Spleen (tissue), 11 donors: ENCODE results near the gene BRF1. TPM values are rescaled to one million over a fixed set of nuclear protein-coding genes. Genes with fewer than 3 reads are reported as not detected.

Experiments used
- DNase-seq: peaks from one replicate; pipeline ENCODE4 v3.0.0-alpha.2; 2020
- H3K27ac ChIP-seq, 8 donors: fragments of 200-600 bp; sonication (generic) in 7 of 8; 1 replicate in 4 of 8; 2 replicates in 4 of 8; pipeline versions ENCODE4 v1.5.0 to v1.8.0; 2016 to 2021; ENCODE audit warnings: inconsistent platforms in 4 of 8, mild to moderate bottlenecking in 4 of 8, moderate library complexity in 1 of 8
- H3K27me3 ChIP-seq, 7 donors: fragments of 200-600 bp; sonication (generic) in 6 of 7; replicated peaks in 1 of 7; 1 replicate in 4 of 7; 2 replicates in 3 of 7; pipeline versions ENCODE4 v1.5.0 to v1.8.0; 2016 to 2021; ENCODE audit warnings: inconsistent platforms in 3 of 7, mild to moderate bottlenecking in 1 of 7
- H3K36me3 ChIP-seq, 6 donors: fragments of 200-600 bp; sonication (generic) in 5 of 6; 1 replicate in 4 of 6; 2 replicates in 2 of 6; pipeline versions ENCODE4 v1.5.0 to v1.8.0; 2016 to 2021; ENCODE audit warnings: inconsistent platforms in 2 of 6
- H3K4me1 ChIP-seq, 6 donors: fragments of 200-600 bp; sonication (generic) in 5 of 6; 1 replicate in 3 of 6; 2 replicates in 3 of 6; pipeline versions ENCODE4 v1.5.0 to v1.8.0; 2016 to 2021; ENCODE audit warnings: inconsistent platforms in 3 of 6
- H3K4me3 ChIP-seq, 8 donors: fragments of 200-600 bp; sonication (generic) in 7 of 8; 1 replicate in 4 of 8; 2 replicates in 4 of 8; pipeline versions ENCODE4 v1.5.0 to v1.8.0; 2016 to 2021; ENCODE audit warnings: inconsistent platforms in 4 of 8, mild to moderate bottlenecking in 4 of 8, moderate library complexity in 2 of 8
- H3K9me3 ChIP-seq, 8 donors: fragments of 200-600 bp; sonication (generic) in 7 of 8; 1 replicate in 4 of 8; 2 replicates in 4 of 8; pipeline versions ENCODE4 v1.5.0 to v1.8.0; 2016 to 2021; ENCODE audit warnings: inconsistent platforms in 4 of 8
- CTCF ChIP-seq, 11 experiments: fragments of 200-600 bp in 7 of 11; fragments of 450-650 bp in 4 of 11; sonication (generic) in 4 of 11; IDR thresholded peaks in 8 of 11; conservative IDR thresholded peaks in 3 of 11; 1 replicate in 7 of 11; 2 replicates in 4 of 11; pipeline versions ENCODE4 v1.4.0 to v1.8.0; 2016 to 2021; ENCODE audit warnings: antibody characterized with exemption in 11 of 11, inconsistent platforms in 4 of 11, mild to moderate bottlenecking in 1 of 11
- POLR2A ChIP-seq, 3 donors: fragments of 450-650 bp; IDR thresholded peaks; one replicate each; pipeline ENCODE4 v1.5.1; 2017; ENCODE audit warnings: antibody characterized with exemption in 3 of 3, mild to moderate bottlenecking in 1 of 3
- POLR2AphosphoS5 ChIP-seq, 3 donors: sonication (generic); formaldehyde crosslinking; IDR thresholded peaks; one replicate each; pipeline ENCODE4 v1.5.1; 2017; ENCODE audit warnings: antibody characterized with exemption in 3 of 3
- WGBS, 5 donors: extraction: QIAGEN DNeasy Blood & Tissue Kit in 3 of 5; methylation state at CpG; one replicate each; pipeline versions ENCODE4 v1.1.5 to v1.1.7; 2013 to 2018; 5-methylcytosine and 5-hydroxymethylcytosine counted together
- intact Hi-C: fragments of 100-400 bp; cut with DNase I; formaldehyde crosslinking; loops from one replicate; pipeline ENCODE4 v1.15.0; 2023; ENCODE audit warnings: low total_unique reads
- polyA plus RNA-seq, 3 donors: library from polyadenylated mRNA; stranded (reverse); fragments of 200-250 nt; gene quantifications; one replicate each; pipeline ENCODE4 v1.2.1, GENCODE V29; 2013
- total RNA-seq, 7 donors: library from RNA; depleted of rRNA in 3 of 7; stranded (reverse); fragments of >200 nt in 3 of 7; fragmentation: NEBNext Ultra II Directional in 4 of 7; extraction: Animal tissue kit (Norgen Biotek cat#: 25700) in 4 of 7; gene quantifications; one replicate each; pipeline versions ENCODE4 v1.1.0 to v1.2.1, GENCODE V29; 2016 to 2021
- donor health status: healthy with polysubstance abuse.
- donor health status: DM: no; HTN: no; CAD: no; lungs with moderate emphysema.
- donor health status: DM: no; HTN: no; CAD: no.
- donor health status: Bipolar disorder and iron deficiency.
- donor health status: healthy.
- donor health status: DM: no; HTN: no; CAD: no.
- donor health status: DM: yes; HTN: yes; CAD: no.

BRF1 gene
- total and polyA plus RNA-seq, 10 donors, result 16.2 to 71.2 (median 49.8) TPM

- intact Hi-C loops, result no loop called here
- H3K4me1 ChIP-seq, result peaks cover 29 to 94% (median 73%) of the 10 kb centered on the region in 6 donors
- H3K36me3 ChIP-seq, result no peaks in the 10 kb centered on the region
- TF ChIP-seq CTCF (IDR thresholded peaks at IDR 0.05 in 8 of 11, conservative IDR thresholded peaks at IDR 0.05 in 3 of 11), result no peak
- no peak for TF ChIP-seq POLR2AphosphoS5 (IDR thresholded peaks at IDR 0.05)
- TF ChIP-seq POLR2A (IDR thresholded peaks at IDR 0.05), result no peak
- peak overlapping the region in 4 of 8 donors; percentile 40 to 57 (median 52) for H3K27ac ChIP-seq
- H3K27me3 ChIP-seq, result peaks cover 0 to 97% (median 53%) of the 10 kb centered on the region in 7 donors
- no peak for DNase-seq
- H3K9me3 ChIP-seq, result no peaks in the 10 kb centered on the region
- WGBS, 5 donors, result 0 to 6% (median 3%) methylated on average over 6 to 15 of the region's 15 CpGs
- H3K4me3 ChIP-seq, result peak overlapping the region in 1 of 8 donors; percentile 53
Observed at GRCh38 chr14:105197211-105197641, 103.6 kb downstream of the BRF1 start.

- peak overlapping the region in 4 of 8 donors; percentile 40 to 57 (median 52) for H3K27ac ChIP-seq
- peak overlapping the region in 3 of 8 donors; percentile 17 to 53 (median 25) for H3K4me3 ChIP-seq
- 2 to 3% (median 3%) methylated on average over 43 to 58 of the region's 58 CpGs; no CpG with 5 or more reads in 1 of the 5 donors for WGBS, 5 donors
- intact Hi-C loops, result no loop called here
- no peaks in the 10 kb centered on the region for H3K9me3 ChIP-seq
- TF ChIP-seq CTCF (IDR thresholded peaks at IDR 0.05 in 8 of 11, conservative IDR thresholded peaks at IDR 0.05 in 3 of 11) (no peak), POLR2A (IDR thresholded peaks at IDR 0.05) (no peak), POLR2AphosphoS5 (IDR thresholded peaks at IDR 0.05) (peak; percentile 48 to 74 (median 69))
- no peak for DNase-seq
- H3K4me1 ChIP-seq, result peaks cover 22 to 86% (median 65%) of the 10 kb centered on the region in 6 donors
- H3K36me3 ChIP-seq, result no peaks in the 10 kb centered on the region
- H3K27me3 ChIP-seq, result peaks cover 0 to 95% (median 47%) of the 10 kb centered on the region in 7 donors
Observed at GRCh38 chr14:105196265-105196960, 104.4 kb downstream of the BRF1 start.

- no peak for DNase-seq
- Histone ChIP-seq H3K27ac (peak overlapping the region in 4 of 8 donors; percentile 40 to 57 (median 52)), H3K36me3 (no peaks in the 10 kb centered on the region), H3K4me3 (peak overlapping the region in 1 of 8 donors; percentile 53), H3K4me1 (peaks cover 22 to 79% (median 61%) of the 10 kb centered on the region in 6 donors), H3K27me3 (peaks cover 0 to 94% (median 40%) of the 10 kb centered on the region in 7 donors), H3K9me3 (no peaks in the 10 kb centered on the region)
- no peak for TF ChIP-seq POLR2AphosphoS5 (IDR thresholded peaks at IDR 0.05)
- intact Hi-C loops, result no loop called here
- WGBS, 5 donors, result 16 to 32% (median 17%) methylated on average over 16 to 25 of the region's 25 CpGs
Observed at GRCh38 chr14:105195522-105196264, 105.1 kb downstream of the BRF1 start.

- Histone ChIP-seq H3K4me1 (peaks cover 22 to 74% (median 57%) of the 10 kb centered on the region in 6 donors), H3K36me3 (no peaks in the 10 kb centered on the region), H3K9me3 (no peaks in the 10 kb centered on the region), H3K27ac (peak overlapping the region in 3 of 8 donors; percentile 51 to 57 (median 54)), H3K27me3 (peaks cover 0 to 88% (median 34%) of the 10 kb centered on the region in 7 donors), H3K4me3 (no peak overlapping the region)
- TF ChIP-seq CTCF (IDR thresholded peaks at IDR 0.05 in 8 of 11, conservative IDR thresholded peaks at IDR 0.05 in 3 of 11), result no peak
- TF ChIP-seq POLR2AphosphoS5 (IDR thresholded peaks at IDR 0.05), result no peak
- no peak for TF ChIP-seq POLR2A (IDR thresholded peaks at IDR 0.05)
- intact Hi-C loops, result no loop called here
- DNase-seq, result no peak
- WGBS, 5 donors, result 65 to 81% (median 79%) methylated on average over 4 to 10 of the region's 10 CpGs
Observed at GRCh38 chr14:105195051-105195450, 105.8 kb downstream of the BRF1 start.
